Naive thymus-derived CD4-positive, alpha-beta T cell (primary cell): Measurements from ENCODE around the gene GLIPR2. TPM values are rescaled to one million over a fixed set of nuclear protein-coding genes. Genes with fewer than 3 reads are reported as not detected.

Experiments
- ATAC-seq: fragments of 150-1000 bp; cut with Tn5 transposase; 2 replicates; pipeline ENCODE4 v1.10.0; 2021; ENCODE audit warnings: mild to moderate bottlenecking, moderate library complexity
- CTCF ChIA-PET: fragments of 350-600 bp; sonication (Branson Sonifier 250); formaldehyde crosslinking; loops from one replicate; lab custom pipeline; 2021; ENCODE audit warnings: antibody characterized with exemption; lab: Charles Lee
- POLR2A ChIA-PET: fragments of 350-600 bp; sonication (Branson Sonifier 250); formaldehyde crosslinking; loops from one replicate; lab custom pipeline; 2021; ENCODE audit warnings: antibody characterized with exemption, inconsistent platforms; lab: Charles Lee
- DNase-seq, 9 donors: peaks; one replicate each; pipeline versions ENCODE4 v3.0.0 to v3.0.0-alpha.2; 2020 to 2022; ENCODE audit warnings: mixed read lengths in 1 of 9
- H3K27ac ChIP-seq: one replicate; pipeline ENCODE4 v1.7.0; 2013; ENCODE audit warnings: mild to moderate bottlenecking, low read depth, low read length, moderate library complexity
- H3K27me3 ChIP-seq, 2 donors: one replicate each; pipeline ENCODE4 v1.7.0; 2013; ENCODE audit warnings: low read length in 2 of 2, mild to moderate bottlenecking in 2 of 2, moderate library complexity in 2 of 2; ENCODE audit not compliant: control insufficient read depth in 2 of 2, insufficient read depth in 2 of 2
- H3K36me3 ChIP-seq, 3 experiments: 1 replicate in 2 of 3; 2 replicates in 1 of 3; pipeline ENCODE4 v1.7.0; 2013; ENCODE audit warnings: low read length in 3 of 3, mild to moderate bottlenecking in 3 of 3, moderate library complexity in 1 of 3; ENCODE audit not compliant: insufficient read depth in 3 of 3, control insufficient read depth in 2 of 3
- H3K4me1 ChIP-seq, 2 donors: one replicate each; pipeline ENCODE4 v1.7.0; 2013; ENCODE audit warnings: low read length in 2 of 2, mild to moderate bottlenecking in 2 of 2, moderate library complexity in 1 of 2; ENCODE audit not compliant: control insufficient read depth in 2 of 2, insufficient read depth in 2 of 2
- H3K4me3 ChIP-seq: 2 replicates; pipeline ENCODE4 v1.7.0; 2013; ENCODE audit warnings: mild to moderate bottlenecking, low read length
- H3K9me3 ChIP-seq, 3 experiments: 1 replicate in 2 of 3; 2 replicates in 1 of 3; pipeline ENCODE4 v1.7.0; 2013; ENCODE audit warnings: low read length in 3 of 3; ENCODE audit not compliant: control insufficient read depth in 2 of 3
- H3K27ac Mint-ChIP-seq, 9 donors: one replicate each; pipeline ENCODE4 v1.8.0; 2020 to 2022; ENCODE audit warnings: mixed read lengths in 9 of 9, mild to moderate bottlenecking in 8 of 9, moderate library complexity in 5 of 9, inconsistent platforms in 2 of 9
- H3K27me3 Mint-ChIP-seq, 5 donors: one replicate each; pipeline ENCODE4 v1.8.0; 2021 to 2022; ENCODE audit warnings: mixed read lengths in 5 of 5, mild to moderate bottlenecking in 1 of 5
- H3K36me3 Mint-ChIP-seq, 5 donors: one replicate each; pipeline ENCODE4 v1.8.0; 2020 to 2022; ENCODE audit warnings: mixed read lengths in 5 of 5, mild to moderate bottlenecking in 3 of 5, inconsistent platforms in 1 of 5
- H3K4me1 Mint-ChIP-seq, 7 donors: one replicate each; pipeline ENCODE4 v1.8.0; 2020 to 2022; ENCODE audit warnings: mixed read lengths in 7 of 7, mild to moderate bottlenecking in 3 of 7, inconsistent platforms in 1 of 7
- H3K4me3 Mint-ChIP-seq, 10 donors: one replicate each; pipeline ENCODE4 v1.8.0; 2020 to 2022; ENCODE audit warnings: mild to moderate bottlenecking in 10 of 10, mixed read lengths in 10 of 10, moderate library complexity in 6 of 10, inconsistent platforms in 2 of 10
- H3K9me3 Mint-ChIP-seq, 11 donors: one replicate each; pipeline ENCODE4 v1.8.0; 2020 to 2022; ENCODE audit warnings: mixed read lengths in 11 of 11, mild to moderate bottlenecking in 4 of 11, inconsistent platforms in 1 of 11, moderate library complexity in 1 of 11
- intact Hi-C, 2 donors: fragments of 100-400 bp; cut with micrococcal nuclease; formaldehyde crosslinking; loops; one replicate each; pipeline ENCODE4 v1.15.1; 2023
- polyA plus RNA-seq, 2 donors: library from polyadenylated mRNA; unstranded; fragments of 300-500 nt; fragmentation: Illumina TruSeq; gene quantifications; one replicate each; pipeline ENCODE4 v1.2.3, GENCODE V29; 2021
- total RNA-seq, 6 experiments: library from RNA in 5 of 6; stranded (reverse) in 5 of 6; gene quantifications; 1 replicate in 5 of 6; 2 replicates in 1 of 6; pipeline ENCODE4 v1.2.3 and lab custom pipeline; 2021 to 2026

The GLIPR2 gene
- total and polyA plus RNA-seq, 7 experiments from 2014 or later, result 7.7 to 74.7 (median 38.8) TPM

GRCh38 chr9:36146651-36147050 is 10.1 kb downstream of the GLIPR2 start:
- DNase-seq (no peak), ATAC-seq (no peak)
- Mint-ChIP-seq H3K9me3 (peaks cover 5 to 18% (median 14%) of the 10 kb centered on the region in 11 donors), H3K4me1 (peaks cover 65 to 91% (median 87%) of the 10 kb centered on the region in 7 donors), H3K27me3 (no peaks in the 10 kb centered on the region), H3K36me3 (peaks cover 9 to 59% (median 23%) of the 10 kb centered on the region in 5 donors), H3K27ac (peak overlapping the region; percentile 24 to 100 (median 87)), H3K4me3 (peak overlapping the region in 8 of 10 donors; percentile 3 to 90 (median 40))
- peaks cover 0 to 11% (median 8%) of the 10 kb centered on the region in 3 experiments for H3K9me3 ChIP-seq
- CTCF ChIA-PET, result interaction anchor here (1.1 kb wide), 1 partner anchor 43 kb away, joined by 5 read pairs; no protein-coding TSS in a partner anchor
- no peak overlapping the region for H3K27ac ChIP-seq
- H3K4me3 ChIP-seq, result no peak overlapping the region
- peaks cover 0 to 6% (median 0%) of the 10 kb centered on the region in 3 experiments for H3K36me3 ChIP-seq
- H3K27me3 ChIP-seq, result no peaks in the 10 kb centered on the region
- intact Hi-C loops, result no loop called here
- H3K4me1 ChIP-seq, result peaks cover 81 to 92% of the 10 kb centered on the region in 2 donors
- POLR2A ChIA-PET, result no interaction called here

- peak overlapping the region; percentile 59 for H3K27ac ChIP-seq
- Mint-ChIP-seq H3K27me3 (no peaks in the 10 kb centered on the region), H3K9me3 (peaks cover 5 to 18% (median 14%) of the 10 kb centered on the region in 11 donors), H3K4me3 (peak overlapping the region in 7 of 10 donors; percentile 11 to 63 (median 38)), H3K36me3 (peaks cover 9 to 64% (median 28%) of the 10 kb centered on the region in 5 donors), H3K4me1 (peaks cover 62 to 90% (median 85%) of the 10 kb centered on the region in 7 donors), H3K27ac (peak overlapping the region; percentile 51 to 89 (median 85))
- peaks cover 0 to 6% (median 0%) of the 10 kb centered on the region in 3 experiments for H3K36me3 ChIP-seq
- H3K9me3 ChIP-seq, result peaks cover 0 to 11% (median 8%) of the 10 kb centered on the region in 3 experiments
- POLR2A ChIA-PET, result no interaction called here
- ATAC-seq, result no peak
- intact Hi-C loops, result no loop called here
- DNase-seq, result no peak
- H3K4me3 ChIP-seq, result no peak overlapping the region
- H3K27me3 ChIP-seq, result no peaks in the 10 kb centered on the region
- CTCF ChIA-PET, result interaction anchor here (0.5 to 1.1 kb wide), 2 partner anchors 44 to 320 kb away, joined by 5 read pairs; no protein-coding TSS in a partner anchor
- peaks cover 81 to 95% of the 10 kb centered on the region in 2 donors for H3K4me1 ChIP-seq
These were observed 11.1 kb downstream of the GLIPR2 start for GRCh38 chr9:36147441-36148175.

DNA sequence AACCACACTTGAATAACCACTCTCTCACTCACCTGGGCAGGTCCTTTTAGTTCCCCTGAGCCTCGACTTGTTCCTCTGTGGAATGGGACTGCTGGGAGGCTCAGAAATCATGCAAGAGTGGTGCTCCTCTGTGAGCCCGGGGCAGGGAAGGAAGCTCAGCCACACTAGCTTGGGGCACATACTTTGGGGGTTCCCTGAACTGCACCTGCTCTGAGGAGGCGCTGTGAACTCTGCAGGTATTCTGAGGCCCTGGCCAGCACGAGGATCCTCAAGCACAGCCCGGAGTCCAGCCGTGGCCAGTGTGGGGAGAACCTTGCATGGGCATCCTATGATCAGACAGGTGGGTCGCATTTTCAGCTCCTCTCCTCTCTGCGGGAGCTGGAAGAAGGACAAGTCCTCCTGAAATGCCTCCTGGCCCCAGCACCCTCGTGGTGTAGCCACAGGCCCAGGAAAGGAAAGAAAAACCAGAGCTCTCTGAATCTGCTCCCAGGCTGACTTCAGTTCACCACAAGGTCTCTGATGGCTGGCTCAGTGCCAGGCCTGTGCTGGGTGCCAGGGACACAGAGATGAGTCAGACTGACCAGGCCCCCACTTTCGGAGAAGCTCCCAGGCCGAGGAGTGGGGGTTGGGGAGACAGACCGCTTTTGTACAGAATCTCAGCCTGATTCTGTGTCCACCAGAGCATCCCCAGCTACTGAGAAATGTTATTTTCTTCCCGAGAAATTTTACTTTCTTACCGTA is 11.9 kb downstream of the GLIPR2 start:
- H3K9me3 Mint-ChIP-seq, result peaks cover 5 to 18% (median 14%) of the 10 kb centered on the region in 11 donors
- H3K4me1 Mint-ChIP-seq, result peaks cover 58 to 87% (median 81%) of the 10 kb centered on the region in 7 donors
- CTCF ChIA-PET, result interaction anchor here (0.5 to 1.2 kb wide), 4 partner anchors 18 to 321 kb away, joined by 3 to 5 read pairs (median 4); no protein-coding TSS in a partner anchor
- Histone ChIP-seq H3K4me3 (no peak overlapping the region), H3K27me3 (no peaks in the 10 kb centered on the region), H3K9me3 (peaks cover 0 to 11% (median 8%) of the 10 kb centered on the region in 3 experiments), H3K4me1 (peaks cover 81 to 94% of the 10 kb centered on the region in 2 donors), H3K36me3 (peaks cover 0 to 6% (median 0%) of the 10 kb centered on the region in 3 experiments), H3K27ac (peak overlapping the region; percentile 59)
- peaks cover 9 to 63% (median 28%) of the 10 kb centered on the region in 5 donors for H3K36me3 Mint-ChIP-seq
- H3K4me3 Mint-ChIP-seq, result peak overlapping the region in 3 of 10 donors; percentile 11 to 34 (median 18)
- intact Hi-C loops, result no loop called here
- H3K27me3 Mint-ChIP-seq, result no peaks in the 10 kb centered on the region
- POLR2A ChIA-PET, result interaction anchor here (1.3 to 1.8 kb wide), 2 partner anchors 10 to 12 kb away, joined by 4 to 5 read pairs; partner anchors contain the start of gene GLIPR2
- ATAC-seq (peak; percentile 24), DNase-seq (peak in 3 of 9 donors; percentile 28 to 55 (median 50))
- H3K27ac Mint-ChIP-seq, result peak overlapping the region in 8 of 9 donors; percentile 51 to 89 (median 86)

DNA sequence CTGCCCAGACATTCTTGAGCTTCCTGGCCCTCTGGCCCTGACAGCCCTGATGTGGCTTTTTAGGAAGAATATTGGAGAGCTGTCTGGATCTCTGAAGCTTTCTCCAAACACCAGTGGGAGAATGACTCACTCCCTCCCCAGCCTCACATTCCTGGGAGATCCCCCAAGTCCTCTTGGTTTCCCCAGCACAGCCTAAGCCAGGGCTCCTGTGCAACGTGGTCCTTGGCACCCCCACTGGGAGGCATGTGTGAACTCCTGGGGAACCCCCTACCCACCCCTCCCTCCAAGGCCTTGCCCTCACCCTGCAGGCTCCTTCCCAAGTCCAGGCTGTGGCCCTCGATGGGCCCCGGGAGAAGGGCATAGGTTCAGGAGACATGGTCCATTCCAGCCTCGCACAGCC is 12.7 kb downstream of the GLIPR2 start:
- Mint-ChIP-seq H3K36me3 (peaks cover 9 to 59% (median 31%) of the 10 kb centered on the region in 5 donors), H3K27ac (peak overlapping the region in 7 of 9 donors; percentile 51 to 99 (median 87)), H3K4me1 (peaks cover 56 to 84% (median 80%) of the 10 kb centered on the region in 7 donors), H3K9me3 (peaks cover 5 to 18% (median 14%) of the 10 kb centered on the region in 11 donors), H3K4me3 (no peak overlapping the region), H3K27me3 (no peaks in the 10 kb centered on the region)
- Histone ChIP-seq H3K9me3 (peaks cover 0 to 11% (median 8%) of the 10 kb centered on the region in 3 experiments), H3K27ac (peak overlapping the region; percentile 59), H3K36me3 (peaks cover 0 to 6% (median 0%) of the 10 kb centered on the region in 3 experiments), H3K4me1 (peaks cover 76 to 87% of the 10 kb centered on the region in 2 donors), H3K27me3 (no peaks in the 10 kb centered on the region), H3K4me3 (no peak overlapping the region)
- POLR2A ChIA-PET, result interaction anchor here (1.3 to 1.8 kb wide), 2 partner anchors 9 to 12 kb away, joined by 4 to 5 read pairs; partner anchors contain the start of gene GLIPR2
- DNase-seq, result no peak
- intact Hi-C loops, result no loop called here
- ATAC-seq, result no peak
- CTCF ChIA-PET, result interaction anchor here (0.7 to 1.2 kb wide), 3 partner anchors 18 to 56 kb away, joined by 3 to 4 read pairs (median 3); no protein-coding TSS in a partner anchor

DNA sequence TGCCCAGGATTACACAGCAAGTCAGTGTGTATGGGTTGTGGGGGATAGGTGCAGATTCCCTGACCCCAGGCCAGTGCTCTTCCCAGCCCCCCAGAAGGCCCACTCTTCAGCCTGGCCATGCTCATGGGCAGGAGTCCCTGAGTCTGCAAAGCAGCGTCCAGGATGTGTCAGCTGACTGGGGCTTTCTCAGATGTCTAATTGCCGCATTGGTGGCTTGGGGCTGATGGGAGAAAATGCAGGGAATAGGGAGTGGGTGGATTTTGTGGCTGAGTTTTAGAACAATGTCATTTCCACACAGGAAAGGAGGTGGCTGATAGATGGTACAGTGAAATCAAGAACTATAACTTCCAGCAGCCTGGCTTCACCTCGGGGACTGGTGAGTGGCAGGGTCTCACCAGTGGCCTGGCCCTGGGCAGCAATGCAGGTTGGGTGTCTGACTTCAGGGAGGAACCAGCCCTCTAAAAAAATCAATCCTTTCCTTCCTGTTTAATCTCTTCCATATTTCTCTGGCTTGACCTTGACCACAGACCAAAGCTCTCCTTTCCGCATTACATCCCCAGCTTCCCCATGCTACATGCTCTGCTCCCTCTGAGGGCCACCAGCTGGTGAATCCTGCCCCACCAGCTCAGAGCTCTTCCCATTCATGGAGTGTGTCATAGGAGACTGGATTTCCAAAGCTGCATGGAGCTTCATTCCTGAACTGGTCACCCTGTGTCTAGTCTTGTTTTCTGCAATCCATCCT is 14.2 kb downstream of the GLIPR2 start:
- Mint-ChIP-seq H3K27ac (peak overlapping the region; percentile 97 to 99 (median 99)), H3K4me3 (peak overlapping the region; percentile 13 to 89 (median 85)), H3K9me3 (peaks cover 0 to 12% (median 8%) of the 10 kb centered on the region in 11 donors), H3K27me3 (no peaks in the 10 kb centered on the region), H3K4me1 (peaks cover 47 to 76% (median 69%) of the 10 kb centered on the region in 7 donors), H3K36me3 (peaks cover 4 to 51% (median 28%) of the 10 kb centered on the region in 5 donors)
- CTCF ChIA-PET, result interaction anchor here (1.2 to 1.8 kb wide), 4 partner anchors 14 to 48 kb away, joined by 3 to 7 read pairs (median 5); partner anchors contain the start of gene GLIPR2
- Histone ChIP-seq H3K27me3 (no peaks in the 10 kb centered on the region), H3K9me3 (peaks cover 0 to 6% (median 6%) of the 10 kb centered on the region in 3 experiments), H3K36me3 (peaks cover 0 to 10% (median 0%) of the 10 kb centered on the region in 3 experiments), H3K27ac (peak overlapping the region; percentile 88), H3K4me1 (peaks cover 68 to 72% of the 10 kb centered on the region in 2 donors), H3K4me3 (peak overlapping the region; percentile 53)
- DNase-seq, result no peak
- intact Hi-C loops, result loop anchor here (1.0 to 2.0 kb wide), 4 partner anchors 7 to 40 kb away; partner anchors contain the start of genes CLTA (in 1 of the 2) and GLIPR2 (in 1 of the 2)
- POLR2A ChIA-PET, result interaction anchor here (0.6 to 2.7 kb wide), 6 partner anchors 9 to 48 kb away, joined by 3 to 14 read pairs (median 8); partner anchors contain the start of genes CLTA and GLIPR2
- no peak for ATAC-seq
